Mammary epithelial cell (primary cell): Measurements from ENCODE around the gene ZFP36L1.

Experiments used
- CTCF ChIP-seq, 2 donors: IDR thresholded peaks in 1 of 2; conservative IDR thresholded peaks in 1 of 2; 2 replicates each; pipeline ENCODE4 v1.5.1; 2011 to 2012; ENCODE audit warnings: inconsistent platforms in 2 of 2, low read length in 2 of 2, mild to moderate bottlenecking in 2 of 2, control low read depth in 1 of 2, low read depth in 1 of 2; ENCODE audit not compliant: insufficient read depth in 1 of 2; ENCODE audit errors: extremely low read depth in 1 of 2
- EZH2 ChIP-seq: IDR thresholded peaks from 2 replicates; pipeline ENCODE4 v1.6.1; 2012; ENCODE audit warnings: low read length, inconsistent platforms, borderline replicate concordance

DNA sequence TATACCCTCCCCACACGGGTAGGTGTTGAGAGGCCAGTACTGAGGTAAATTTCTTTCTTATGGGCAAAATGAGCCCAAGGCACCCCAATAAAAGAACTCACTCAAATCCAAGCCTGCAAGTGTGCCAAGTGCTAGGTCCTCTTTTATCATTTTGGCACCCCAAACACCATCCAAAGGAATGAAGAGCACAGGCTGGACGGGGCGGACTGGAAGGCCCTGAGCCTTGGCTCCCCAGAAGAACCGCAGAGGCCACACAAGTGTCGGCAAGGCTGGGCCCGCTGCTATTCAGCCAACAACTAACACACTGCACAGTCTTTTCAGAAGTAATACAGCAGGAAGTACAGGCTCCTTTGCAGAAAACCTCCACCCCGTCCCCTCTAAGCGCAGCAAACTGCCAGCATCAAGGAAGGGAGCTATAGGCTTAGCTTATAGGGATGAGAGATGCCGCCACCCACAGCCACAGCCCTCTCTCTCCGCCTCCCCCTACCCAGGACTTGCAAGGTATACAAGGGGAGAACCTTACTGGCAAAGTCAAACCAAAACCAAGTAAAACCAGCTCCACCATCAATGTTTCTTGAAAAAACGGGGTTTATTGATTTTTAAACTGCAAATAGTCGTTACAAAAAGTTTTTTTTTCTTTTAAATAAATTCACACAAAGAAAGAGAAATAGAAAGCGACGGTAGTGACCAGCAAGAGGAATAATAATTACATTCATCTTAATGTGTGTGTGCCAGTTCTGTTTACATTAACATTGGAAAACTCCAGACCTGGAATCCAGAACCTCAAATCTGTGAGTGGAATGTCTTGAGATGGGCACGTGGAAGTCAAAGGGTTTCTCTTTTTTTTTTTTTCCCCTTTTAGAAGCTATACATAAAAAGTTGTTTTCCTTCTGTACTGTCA is 5.5 kb downstream of the ZFP36L1 start:
- TF ChIP-seq CTCF (conservative IDR thresholded peaks at IDR 0.05 in 1 of 2, IDR thresholded peaks at IDR 0.05 in 1 of 2; ENCODE audit: extremely low read depth in 1 of 2, insufficient read depth in 1 of 2, low read depth in 1 of 2, low read length in 2 of 2) = no peak
- no peak for TF ChIP-seq EZH2
